ENCODE measurements around the gene PHF21B.
"Not testable (repeated sequence)": the region's sequence is repeated elsewhere in the genome, so short reads cannot be mapped to it uniquely, and the experiment has no call there.

The PHF21B gene

DNA sequence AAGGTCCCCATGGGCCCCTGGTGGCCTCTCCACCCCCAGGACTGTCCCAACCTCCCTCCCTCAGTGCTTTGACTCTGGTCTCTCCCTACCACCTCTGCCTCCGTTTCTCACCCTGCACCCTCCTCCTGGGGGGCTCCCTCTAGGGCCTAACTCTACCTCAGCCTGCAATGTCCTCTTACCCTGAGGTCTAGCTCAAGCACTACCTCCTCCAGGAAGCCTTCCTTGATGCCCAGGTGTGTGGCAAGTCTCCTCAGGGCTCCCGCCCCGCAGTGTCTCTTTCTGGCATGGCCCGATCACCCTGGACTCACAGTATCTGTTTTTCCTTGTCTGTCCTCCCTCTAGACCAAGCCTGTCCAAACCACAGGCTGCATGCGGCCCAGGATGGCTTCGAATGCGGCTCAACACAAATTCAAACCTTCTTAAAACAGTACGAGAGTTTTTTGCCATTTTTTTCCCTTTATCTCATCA, 90.8 kb downstream of the PHF21B start:
- DNase-seq (ENCODE audit: low read depth in 2 of 2) = no peak

DNA sequence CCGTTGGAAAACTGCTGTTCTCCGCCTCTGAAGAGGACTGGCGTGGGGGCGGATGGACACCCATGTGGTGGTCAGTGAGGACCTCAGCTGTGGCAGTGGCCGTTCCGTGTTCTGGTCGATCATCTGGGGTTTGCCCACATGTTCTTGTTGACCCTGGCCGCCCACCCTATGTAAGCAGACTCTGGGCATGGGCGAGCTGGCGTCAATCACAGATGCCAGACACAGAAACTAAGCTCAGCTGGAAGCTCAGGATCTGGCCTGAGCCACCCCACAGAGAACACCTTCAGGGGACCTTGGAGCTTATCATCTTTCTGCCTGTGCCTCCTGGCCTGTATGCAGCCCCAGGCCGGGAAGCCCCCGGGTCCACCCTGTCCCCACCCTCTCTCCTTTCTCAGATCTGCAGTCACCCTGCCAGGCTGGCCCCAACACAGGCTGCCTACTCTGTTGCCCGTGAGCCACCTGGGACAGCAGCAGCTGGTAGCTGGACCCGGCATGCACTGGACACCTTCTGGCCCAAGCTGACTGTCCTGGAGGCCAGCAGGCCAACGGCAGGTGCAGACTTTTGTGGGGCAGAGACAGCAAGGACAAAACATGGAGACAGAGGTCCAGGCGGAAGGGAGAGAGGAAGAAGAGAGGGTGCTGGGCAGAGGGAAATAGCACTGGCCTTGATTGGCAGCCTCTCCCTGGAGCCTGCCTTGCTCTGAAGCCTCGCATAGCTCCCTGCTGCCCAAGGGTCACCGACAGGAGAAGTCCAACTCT, 91.5 kb downstream of the PHF21B start:
- DNase-seq (ENCODE audit: low read depth in 2 of 2) = no peak

DNA sequence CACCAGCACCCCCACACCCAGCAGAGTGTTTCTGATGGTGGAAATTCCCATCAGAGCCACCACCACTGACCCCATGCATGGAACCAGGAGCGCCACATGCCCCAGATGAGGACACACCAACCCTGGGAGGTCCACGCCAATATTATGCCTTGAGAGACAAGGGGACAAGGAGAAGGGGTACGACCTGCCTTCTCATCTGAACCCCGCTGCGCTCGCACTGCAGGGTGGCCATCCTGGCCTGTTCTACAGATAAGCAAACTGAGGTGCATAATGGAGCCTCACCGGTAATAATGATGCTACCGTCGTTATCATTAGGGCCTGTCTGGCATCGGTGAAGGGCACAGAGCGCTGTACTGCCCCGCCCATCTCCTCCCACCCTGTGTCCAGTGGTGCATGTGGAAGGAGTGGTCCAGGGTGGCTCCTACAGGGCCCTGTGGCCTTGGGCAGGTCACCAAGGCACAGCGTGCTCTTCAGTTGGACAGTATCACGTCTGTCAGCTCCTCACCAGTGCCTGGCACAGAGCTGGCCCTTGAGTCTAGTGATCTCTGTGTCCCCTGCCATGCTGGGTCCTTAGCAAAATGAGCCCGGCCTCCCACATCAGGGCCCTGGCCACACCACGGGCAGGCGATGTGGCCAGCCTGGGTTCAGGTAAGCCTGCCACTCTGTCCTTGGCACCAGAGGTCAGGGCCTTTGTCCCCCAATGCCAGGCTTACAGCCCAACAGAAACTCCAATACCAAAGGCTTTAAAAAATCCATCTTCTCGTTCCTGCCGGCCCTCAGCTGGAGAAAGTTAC, 92.2 kb downstream of the PHF21B start:
- no peak for DNase-seq (ENCODE audit: low read depth in 2 of 2)

DNA sequence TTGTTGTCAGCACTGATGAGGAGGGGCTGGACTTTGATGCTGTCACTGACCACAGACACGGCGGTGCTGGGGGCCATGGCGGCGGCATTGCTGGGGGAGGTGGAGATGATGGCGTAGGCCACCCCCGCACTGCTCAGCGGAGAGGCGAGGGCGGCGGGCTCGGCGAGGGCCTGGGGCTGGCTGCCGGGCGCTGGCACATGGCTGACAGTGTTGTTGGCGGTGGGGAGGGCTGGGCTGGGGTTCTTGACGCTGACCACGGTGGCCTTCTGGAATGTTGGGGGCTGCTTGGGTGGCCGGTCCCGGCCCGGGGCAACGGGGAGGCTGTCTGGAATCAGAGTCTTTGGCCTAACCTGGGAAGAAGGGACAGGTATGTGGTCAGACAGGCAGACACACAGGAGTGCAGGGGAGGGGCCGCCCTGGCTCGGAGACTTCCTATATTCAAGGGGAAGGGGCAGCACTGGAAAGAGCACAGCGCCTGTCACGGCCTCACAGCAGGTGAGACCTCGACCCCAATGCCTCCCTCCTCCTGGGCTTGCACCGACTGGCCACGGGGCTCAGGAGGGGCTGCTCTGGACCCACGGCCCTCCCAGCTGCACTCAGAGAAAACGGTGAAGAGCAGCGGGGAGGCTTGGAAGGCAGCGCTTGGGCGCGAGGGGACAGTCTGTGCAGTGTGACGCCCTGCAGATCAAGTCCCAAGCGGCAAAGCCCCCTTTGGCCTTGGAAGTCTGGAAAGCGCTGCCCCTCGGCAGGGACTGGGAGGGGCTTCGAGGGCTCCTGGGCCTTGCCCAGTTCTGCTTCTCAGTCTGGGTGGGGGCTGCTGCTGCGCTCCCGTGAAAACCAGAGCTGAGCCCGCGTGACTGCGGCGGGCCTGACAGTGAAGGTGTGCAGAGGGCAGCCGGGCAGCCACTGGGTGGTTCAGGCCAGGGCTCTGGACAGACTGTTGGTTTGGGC, 93.2 kb downstream of the PHF21B start:
- DNase-seq (ENCODE audit: low read depth in 2 of 2) = no peak

DNA sequence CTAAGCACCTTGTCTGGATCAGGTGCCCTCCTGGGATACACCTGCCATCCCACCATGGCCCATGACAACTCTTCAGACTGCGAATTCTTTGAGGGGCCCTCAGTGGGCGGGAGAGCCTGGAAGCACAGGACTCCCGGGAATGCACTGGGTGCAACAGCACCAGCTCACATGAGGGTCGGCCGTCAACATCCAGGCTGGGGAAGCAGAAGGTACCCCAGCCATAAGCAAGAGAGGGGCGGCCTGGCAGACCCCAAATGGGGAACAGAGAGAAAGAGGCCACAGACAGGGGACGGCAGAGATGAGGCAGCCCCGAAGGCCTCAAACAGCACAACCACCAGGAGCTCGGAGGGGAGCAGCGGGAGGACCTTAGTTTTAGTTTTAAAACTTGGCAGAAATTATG, 94.4 kb downstream of the PHF21B start:
- DNase-seq (ENCODE audit: low read depth in 2 of 2) = no peak

DNA sequence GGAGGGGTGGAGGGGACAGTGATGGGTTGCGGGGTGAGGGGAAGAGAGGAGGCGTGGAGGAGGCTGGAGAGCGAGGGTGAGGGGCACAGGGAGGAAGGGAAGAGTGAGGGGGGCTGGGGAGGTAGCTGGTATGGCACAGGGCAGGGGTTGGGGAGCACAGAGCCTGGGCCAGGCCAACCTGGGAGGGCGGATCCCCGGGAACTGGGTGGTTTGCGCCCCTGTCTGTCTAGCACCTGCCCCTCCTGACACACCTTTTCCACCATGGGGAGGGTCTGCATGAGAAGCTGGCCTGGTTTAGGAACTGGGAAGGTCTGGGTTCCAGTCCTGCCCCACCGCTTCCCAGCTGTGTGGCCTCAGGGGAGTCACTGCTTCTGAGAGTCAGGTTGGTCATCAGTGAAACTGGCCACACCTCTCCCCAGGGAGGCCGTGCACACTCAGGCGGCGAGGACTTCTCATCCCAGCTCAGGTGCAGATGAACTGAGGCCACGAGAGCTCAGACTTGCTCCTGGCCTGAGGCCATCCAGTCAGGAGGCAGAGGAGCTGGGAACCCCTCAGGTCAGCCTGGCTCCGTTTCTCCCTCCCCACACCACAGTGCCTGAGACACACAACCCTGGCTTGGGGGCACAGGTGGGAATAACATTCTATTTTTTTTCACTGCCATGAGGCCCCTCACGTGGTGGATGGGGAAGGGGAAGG, 95.6 kb downstream of the PHF21B start:
- DNase-seq (ENCODE audit: low read depth in 2 of 2) = no peak

DNA sequence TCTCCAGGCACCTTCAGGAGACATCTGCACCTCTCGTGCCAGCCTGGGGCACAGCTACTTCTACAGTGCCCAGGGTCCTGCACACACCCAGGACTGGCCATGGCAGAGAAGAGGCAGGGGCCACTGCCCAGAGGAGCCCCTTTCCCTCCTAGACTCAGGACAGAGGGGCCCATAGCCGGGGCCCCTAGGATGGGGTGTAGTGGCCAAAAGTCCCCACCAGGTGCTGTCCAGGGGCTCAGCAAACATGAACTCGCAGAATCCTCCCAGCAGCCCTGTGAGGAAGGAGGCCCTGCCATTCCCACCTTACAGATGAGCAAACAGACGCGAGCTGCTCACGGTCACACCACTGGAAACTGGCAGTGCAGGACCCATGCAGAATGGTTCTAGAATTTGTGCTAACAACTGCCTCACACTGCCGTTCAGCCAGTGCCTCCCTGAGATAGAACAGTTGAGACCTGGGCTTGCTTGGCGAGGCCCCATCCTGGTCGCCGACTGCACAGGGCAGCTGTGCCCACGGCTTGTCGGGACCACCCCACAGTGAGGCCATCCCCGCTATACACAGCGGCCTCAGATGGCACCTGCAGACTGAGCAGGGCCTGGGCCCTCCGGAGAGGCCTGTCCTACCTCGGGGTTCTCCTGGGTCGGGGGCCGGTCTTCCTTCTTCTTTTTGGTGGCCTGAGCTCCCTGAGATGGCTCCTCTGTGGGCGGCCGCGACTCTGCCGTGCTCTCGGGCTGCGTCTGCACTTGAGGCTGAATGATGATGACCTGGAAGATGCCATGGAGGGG, 96.4 kb downstream of the PHF21B start:
- DNase-seq (ENCODE audit: low read depth in 2 of 2) = no peak

DNA sequence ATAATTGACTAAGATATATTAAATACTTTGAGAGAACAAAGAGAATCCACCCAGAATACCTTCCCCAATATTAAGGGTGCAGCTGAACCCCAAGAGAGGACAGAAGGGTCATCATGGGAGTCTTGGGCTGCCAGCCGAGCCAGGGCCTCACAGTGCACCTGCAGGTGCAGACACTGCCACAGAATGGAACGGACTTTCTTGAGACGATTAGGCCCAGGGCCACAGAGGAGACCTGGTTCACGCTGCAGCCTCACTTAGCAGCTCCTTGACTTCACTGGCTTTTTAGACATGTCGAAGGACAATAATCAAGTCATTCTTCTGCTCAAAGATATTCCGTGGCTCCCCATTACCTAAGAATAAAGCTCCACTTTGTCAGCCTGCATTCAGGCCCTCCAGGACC, 100.6 kb downstream of the PHF21B start:
- DNase-seq (ENCODE audit: low read depth in 2 of 2) = no peak

DNA sequence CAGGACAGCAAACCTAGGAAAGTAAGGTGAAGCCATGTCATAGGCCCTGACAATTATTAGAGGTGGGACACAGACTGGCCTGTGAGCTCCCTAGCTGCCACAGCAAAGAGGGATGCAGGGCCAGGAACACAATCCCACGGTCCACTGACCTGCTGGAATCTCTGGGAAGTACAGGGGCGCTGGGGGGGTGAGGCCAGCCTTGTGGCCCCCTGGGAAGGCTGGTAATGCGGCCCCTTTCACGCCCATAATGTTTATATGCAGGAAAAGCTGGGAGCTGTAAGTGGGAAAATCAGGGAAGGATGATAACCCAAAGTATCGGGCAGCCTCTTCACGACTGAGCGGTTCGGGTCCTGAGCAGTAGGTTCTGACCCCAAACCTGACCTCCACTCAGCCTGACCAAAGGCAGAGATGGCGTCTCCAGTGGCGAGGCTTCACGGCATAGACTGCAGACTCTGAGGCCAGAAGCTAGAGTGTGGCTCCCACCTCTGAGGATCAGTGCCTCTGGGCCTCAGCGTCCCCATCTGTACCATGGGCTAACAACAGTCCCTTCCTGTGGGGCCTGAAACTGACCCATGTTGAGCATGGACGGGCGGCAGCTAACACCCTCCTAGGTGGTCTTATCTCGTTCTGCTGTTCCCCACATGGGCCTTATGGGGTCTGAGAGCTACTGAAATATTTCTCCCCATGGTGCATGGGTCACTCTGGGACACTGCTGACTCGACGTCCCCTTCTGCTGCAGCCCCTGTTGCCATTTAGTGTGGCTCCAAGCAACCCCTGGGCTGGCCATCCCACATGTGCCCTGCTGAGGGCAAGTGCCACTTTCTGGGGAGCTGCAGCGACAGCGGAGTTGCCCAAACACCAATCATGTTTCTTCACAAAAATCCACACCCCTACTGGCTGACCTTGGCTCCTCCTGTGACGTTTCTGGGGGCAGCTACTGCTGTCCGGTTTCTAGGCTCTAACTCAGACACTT, 101.8 kb downstream of the PHF21B start:
- no peak for DNase-seq (ENCODE audit: low read depth in 2 of 2)

DNA sequence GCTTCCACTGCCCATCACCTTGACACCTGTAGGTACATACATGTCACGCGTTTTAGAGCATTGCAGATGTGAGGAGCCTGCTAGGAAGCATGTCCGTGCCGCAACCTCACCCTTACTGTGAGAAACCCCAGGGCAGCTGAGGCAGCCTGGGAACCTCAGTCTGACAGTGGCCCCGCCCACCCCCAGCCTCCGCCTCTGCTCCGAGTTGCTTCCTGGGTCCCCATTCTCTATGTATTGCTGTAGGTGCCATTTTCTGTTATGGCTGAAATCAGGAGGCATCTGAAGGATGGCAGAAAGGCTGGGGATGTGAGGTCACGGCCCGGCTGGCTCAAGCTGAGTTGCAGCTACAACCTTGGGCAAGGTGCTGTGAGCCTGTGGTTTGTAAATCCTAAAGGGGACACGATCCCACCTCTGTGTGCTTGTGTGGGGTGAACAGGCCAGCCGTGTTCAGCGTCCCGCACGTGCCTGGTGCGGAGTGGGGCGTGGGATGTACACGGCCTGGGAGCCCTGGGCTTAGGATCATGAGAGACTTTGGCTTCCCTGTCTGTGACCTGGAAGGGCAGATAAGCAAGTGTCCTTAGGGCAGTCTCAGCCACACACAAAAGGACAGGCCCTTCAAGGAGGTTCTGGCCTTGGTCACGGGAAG, 102.7 kb downstream of the PHF21B start:
- DNase-seq (ENCODE audit: low read depth in 2 of 2) = no peak

DNA sequence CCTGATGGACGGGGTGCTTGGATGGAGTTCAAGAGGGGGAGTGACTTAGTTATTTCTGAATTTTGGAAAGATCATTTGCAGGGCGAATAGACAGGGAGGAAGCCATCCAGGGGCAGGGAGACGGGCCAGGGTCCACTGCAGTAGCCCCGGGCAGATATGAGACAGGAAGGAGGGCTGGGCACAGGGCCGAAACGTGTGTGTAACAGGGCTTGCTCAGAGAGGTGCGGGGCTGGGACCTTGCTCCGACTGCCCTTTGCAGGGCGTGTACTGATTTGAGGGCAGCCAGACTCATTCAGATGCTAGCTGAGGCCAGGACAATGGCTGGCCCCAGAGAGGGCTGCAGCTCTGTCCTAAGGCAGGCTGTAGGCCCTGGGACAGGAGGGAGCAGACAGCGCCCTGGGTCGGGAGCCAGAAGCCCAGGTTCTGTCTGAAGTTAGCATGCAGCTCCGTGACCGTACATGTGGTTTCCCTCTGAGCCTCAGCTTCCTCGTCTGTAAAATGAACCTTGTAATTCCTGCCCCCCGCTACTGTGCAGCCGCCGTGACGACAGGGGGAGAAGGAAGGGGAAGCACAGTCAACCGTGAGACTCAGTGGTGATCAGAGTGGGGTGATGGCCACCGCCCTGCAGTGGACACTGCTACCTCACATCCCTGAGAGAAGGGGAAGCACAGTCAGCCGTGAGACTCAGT, 103.4 kb downstream of the PHF21B start:
- no peak for DNase-seq (ENCODE audit: low read depth in 2 of 2)

DNA sequence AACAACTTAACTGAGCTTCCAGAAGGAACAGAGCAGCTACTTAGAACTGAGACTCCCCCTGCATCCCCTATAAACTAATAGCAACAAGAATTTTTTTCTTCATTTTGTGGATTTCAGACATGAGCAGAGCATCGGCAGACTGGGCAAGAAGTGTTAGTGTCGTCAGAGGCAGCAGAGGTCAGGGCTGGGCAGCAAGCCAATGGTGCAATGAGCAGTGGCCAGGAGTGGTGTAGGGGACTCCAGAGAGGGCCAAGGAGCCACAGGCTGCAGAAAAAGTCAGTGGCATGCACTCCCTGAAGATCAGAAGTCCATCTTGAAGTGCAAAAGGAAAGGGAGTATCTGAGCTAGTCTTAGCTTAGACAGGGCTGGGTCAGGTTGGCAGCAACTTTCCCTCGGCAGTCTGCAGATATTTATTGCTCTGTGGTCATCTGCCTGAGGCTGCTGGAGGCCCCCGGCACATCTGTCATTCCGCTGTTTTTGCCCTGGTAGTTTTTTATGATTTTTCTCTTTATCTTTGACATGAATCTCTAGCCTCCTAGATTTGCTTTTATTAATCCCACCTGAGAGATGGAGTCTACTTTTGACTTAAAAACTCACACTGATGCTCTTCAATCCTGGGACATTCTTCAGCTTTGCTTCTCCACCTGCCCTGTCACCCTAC, 105.2 kb downstream of the PHF21B start:
- DNase-seq (ENCODE audit: low read depth in 2 of 2) = not testable (repeated sequence)

DNA sequence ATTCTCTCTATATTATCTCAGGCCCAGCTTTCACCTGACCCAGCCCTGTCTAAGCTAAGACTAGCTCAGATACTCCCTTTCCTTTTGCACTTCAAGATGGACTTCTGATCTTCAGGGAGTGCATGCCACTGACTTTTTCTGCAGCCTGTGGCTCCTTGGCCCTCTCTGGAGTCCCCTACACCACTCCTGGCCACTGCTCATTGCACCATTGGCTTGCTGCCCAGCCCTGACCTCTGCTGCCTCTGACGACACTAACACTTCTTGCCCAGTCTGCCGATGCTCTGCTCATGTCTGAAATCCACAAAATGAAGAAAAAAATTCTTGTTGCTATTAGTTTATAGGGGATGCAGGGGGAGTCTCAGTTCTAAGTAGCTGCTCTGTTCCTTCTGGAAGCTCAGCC, 106.6 kb downstream of the PHF21B start:
- DNase-seq (ENCODE audit: low read depth in 2 of 2) = not testable (repeated sequence)

DNA sequence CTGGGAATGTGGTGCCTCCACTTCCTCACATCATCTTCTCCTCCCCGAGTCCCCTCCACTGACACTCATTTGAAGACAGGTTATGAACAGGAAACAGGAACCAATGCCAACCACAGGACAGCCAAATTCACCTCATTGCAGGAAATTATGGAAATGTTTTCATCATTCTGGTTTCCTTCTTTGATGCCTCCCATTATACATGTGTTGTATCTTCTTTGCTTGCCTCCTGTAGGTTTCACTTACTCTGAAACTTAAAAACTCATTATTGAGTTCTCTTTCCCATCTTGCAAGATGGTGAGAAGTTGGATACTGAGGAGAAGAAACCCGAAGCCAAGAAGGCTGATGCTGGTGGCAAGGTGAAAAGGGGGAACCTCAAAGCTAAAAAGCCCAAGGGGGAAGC, 108.5 kb downstream of the PHF21B start:
- DNase-seq (ENCODE audit: low read depth in 2 of 2) = no peak

DNA sequence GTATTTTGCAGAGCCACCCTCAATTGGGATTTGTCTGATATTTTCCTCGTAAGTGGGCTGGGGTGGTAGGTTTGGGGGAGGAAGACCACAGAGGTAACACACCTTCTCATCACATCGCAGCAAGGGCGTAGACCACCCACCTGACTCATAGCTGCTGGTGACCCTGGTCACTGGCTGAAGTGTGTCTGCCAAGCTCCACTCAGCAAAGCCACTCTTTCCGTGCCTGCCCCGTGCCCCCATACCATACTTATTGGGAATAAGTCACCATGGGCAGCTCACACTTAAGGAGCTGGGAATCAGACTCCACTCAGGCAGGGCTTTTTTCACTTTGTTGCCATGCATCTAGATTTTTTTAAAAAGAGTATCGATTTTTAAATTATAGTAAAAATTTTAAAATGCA, 111.6 kb downstream of the PHF21B start:
- no peak for DNase-seq (ENCODE audit: low read depth in 2 of 2)

DNA sequence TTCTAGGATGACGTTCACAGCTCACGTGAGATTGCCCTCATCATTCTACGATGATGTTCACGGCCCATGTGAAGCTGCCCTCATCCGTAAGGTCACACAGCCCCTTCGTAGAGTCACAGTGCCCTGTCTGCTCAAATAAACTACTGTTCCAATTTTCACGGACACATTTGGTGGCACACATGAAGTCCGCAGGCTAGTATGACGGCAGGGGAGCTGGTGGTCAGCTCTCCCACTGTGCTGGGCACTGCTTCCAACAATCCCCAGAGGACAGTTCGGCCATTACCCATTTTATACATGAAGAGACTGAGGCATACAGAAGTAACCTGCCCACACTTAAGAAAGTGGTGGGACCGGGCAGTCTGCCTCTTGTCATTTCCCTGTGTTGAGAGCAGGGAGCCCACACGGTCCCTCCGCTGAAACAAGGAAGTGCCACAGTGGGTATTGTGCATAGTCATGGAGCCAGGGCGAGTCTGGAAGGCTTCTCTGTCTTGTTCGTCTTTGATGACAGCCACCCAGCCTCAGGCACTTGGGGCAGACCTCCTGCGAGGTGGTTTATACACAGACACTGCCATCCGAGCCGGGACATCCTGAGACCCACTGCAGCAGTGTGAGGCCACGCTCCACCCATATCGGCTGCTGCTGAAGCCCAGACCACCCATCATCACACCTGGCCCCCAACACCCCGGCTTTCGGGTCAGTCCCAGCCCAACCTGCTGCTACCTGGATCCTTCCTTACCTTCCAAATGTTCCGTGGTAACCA, 114.3 kb downstream of the PHF21B start:
- DNase-seq (ENCODE audit: low read depth in 2 of 2) = no peak

DNA sequence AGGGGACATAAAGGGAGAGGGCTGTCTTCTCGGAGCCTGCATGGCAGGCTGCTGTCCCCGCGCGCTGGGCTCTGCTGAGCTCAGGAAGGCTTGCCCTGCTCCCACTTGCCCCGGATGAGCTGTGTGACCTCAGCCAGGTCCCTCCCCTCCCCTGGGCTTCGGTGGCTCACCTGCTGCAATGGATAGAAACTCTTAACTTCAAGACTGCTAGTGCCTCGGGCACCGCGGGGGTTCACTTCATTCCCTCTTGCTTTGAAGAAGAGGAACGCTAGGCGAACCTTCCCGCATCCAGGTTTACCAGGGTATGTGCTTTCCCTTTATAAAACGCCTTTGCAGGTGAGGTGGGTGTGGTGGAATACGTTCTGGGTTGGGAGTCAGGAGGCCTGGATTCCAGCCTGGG, 115.0 kb downstream of the PHF21B start:
- no peak for DNase-seq (ENCODE audit: low read depth in 2 of 2)
